WTC11 (cell line): ENCODE results near the gene SERINC4. TPM values are rescaled to one million over a fixed set of nuclear protein-coding genes. Genes with fewer than 3 reads are reported as not detected.

Source experiments
- ATAC-seq: fragments of 200-7000 bp; cut with Tn5 transposase; 2 replicates; pipeline ENCODE4 v1.10.0; 2021; ENCODE audit warnings: mild to moderate bottlenecking, moderate library complexity
- CTCF ChIA-PET: fragments of 300-600 bp; sonication (Branson Sonifier 250); formaldehyde crosslinking; loops from one replicate; lab custom pipeline; 2021; ENCODE audit warnings: antibody characterized with exemption; lab: Charles Lee
- POLR2A ChIA-PET: fragments of 350-600 bp; sonication (Branson Sonifier 250); formaldehyde crosslinking; loops from one replicate; lab custom pipeline; 2021; ENCODE audit warnings: antibody characterized with exemption; lab: Charles Lee
- DNase-seq: peaks from one replicate; pipeline ENCODE4 v3.0.0; 2021; ENCODE audit warnings: low spot score
- H3K27ac Mint-ChIP-seq: 2 replicates; pipeline ENCODE4 v1.8.0; 2021; ENCODE audit warnings: mixed read lengths
- H3K27me3 Mint-ChIP-seq: 2 replicates; pipeline ENCODE4 v1.8.0; 2021; ENCODE audit warnings: low read depth, mild to moderate bottlenecking, moderate library complexity, mixed read lengths
- H3K36me3 Mint-ChIP-seq: 2 replicates; pipeline ENCODE4 v1.8.0; 2021; ENCODE audit warnings: mixed read lengths
- H3K4me1 Mint-ChIP-seq: 2 replicates; pipeline ENCODE4 v1.8.0; 2022; ENCODE audit warnings: mixed read lengths
- H3K4me3 Mint-ChIP-seq: 2 replicates; pipeline ENCODE4 v1.8.0; 2021; ENCODE audit warnings: mild to moderate bottlenecking, moderate library complexity, mixed read lengths
- H3K9me3 Mint-ChIP-seq: 2 replicates; pipeline ENCODE4 v1.8.0; 2021; ENCODE audit warnings: mixed read lengths
- ARID4B ChIP-seq: sonication (generic); formaldehyde crosslinking; IDR thresholded peaks from 2 replicates; pipeline ENCODE4 v1.8.0; 2023; ENCODE audit warnings: missing genetic modification reagents, mild to moderate bottlenecking, borderline replicate concordance
- CDX4 ChIP-seq: fragments of 250-450 bp; sonication (Bioruptor Pico); IDR thresholded peaks from 2 replicates; pipeline ENCODE4 v1.9.0; 2021; ENCODE audit warnings: moderate library complexity, mild to moderate bottlenecking, inconsistent platforms, borderline replicate concordance
- CTCF ChIP-seq: fragments of 200-600 bp; IDR thresholded peaks from 2 replicates; pipeline ENCODE4 v1.8.0; 2022; ENCODE audit warnings: antibody characterized with exemption
- E2F1 ChIP-seq: sonication (generic); formaldehyde crosslinking; IDR thresholded peaks from 2 replicates; pipeline ENCODE4 v1.8.0; 2022; ENCODE audit warnings: mild to moderate bottlenecking, missing genetic modification reagents
- ERG ChIP-seq: fragments of 250-450 bp; sonication (Bioruptor Pico); IDR thresholded peaks from 2 replicates; pipeline ENCODE4 v1.8.0; 2021; ENCODE audit warnings: mild to moderate bottlenecking
- GRHL2 ChIP-seq: fragments of 250-450 bp; sonication (Bioruptor Pico); IDR thresholded peaks from 2 replicates; pipeline ENCODE4 v1.8.0; 2022; ENCODE audit warnings: mild to moderate bottlenecking, moderate library complexity; ENCODE audit not compliant: insufficient replicate concordance, severe bottlenecking
- HMGA2 ChIP-seq: fragments of 250-450 bp; sonication (Bioruptor Pico); IDR thresholded peaks from 2 replicates; pipeline ENCODE4 v1.4.0; 2021; ENCODE audit warnings: mild to moderate bottlenecking, moderate library complexity
- HMGXB4 ChIP-seq: sonication (generic); formaldehyde crosslinking; IDR thresholded peaks from 2 replicates; pipeline ENCODE4 v1.8.1; 2023; ENCODE audit warnings: mild to moderate bottlenecking, moderate library complexity, missing genetic modification reagents
- KAT7 ChIP-seq: sonication (generic); formaldehyde crosslinking; IDR thresholded peaks from 2 replicates; pipeline ENCODE4 v1.8.1; 2023; ENCODE audit warnings: missing genetic modification reagents, mild to moderate bottlenecking, borderline replicate concordance
- MAX ChIP-seq: sonication (generic); formaldehyde crosslinking; IDR thresholded peaks from 2 replicates; pipeline ENCODE4 v1.8.0; 2022; ENCODE audit warnings: mild to moderate bottlenecking, missing genetic modification reagents
- NFATC4 ChIP-seq: fragments of 250-450 bp; sonication (Bioruptor Pico); IDR thresholded peaks from 2 replicates; pipeline ENCODE4 v1.9.0; 2021; ENCODE audit warnings: mild to moderate bottlenecking
- NFE2L1 ChIP-seq: sonication (generic); formaldehyde crosslinking; IDR thresholded peaks from 2 replicates; pipeline ENCODE4 v1.8.1; 2023; ENCODE audit warnings: missing genetic modification reagents
- RORB ChIP-seq: fragments of 250-450 bp; sonication (Bioruptor Pico); IDR thresholded peaks from 2 replicates; pipeline ENCODE4 v1.9.0; 2021; ENCODE audit warnings: mild to moderate bottlenecking
- SMAD4 ChIP-seq: sonication (generic); formaldehyde crosslinking; IDR thresholded peaks from 2 replicates; pipeline ENCODE4 v1.8.0; 2022; ENCODE audit warnings: mild to moderate bottlenecking, missing genetic modification reagents
- SP1 ChIP-seq: sonication (generic); formaldehyde crosslinking; conservative IDR thresholded peaks from 2 replicates; pipeline ENCODE4 v1.8.1; 2022; ENCODE audit warnings: missing genetic modification reagents
- TEAD1 ChIP-seq: sonication (generic); formaldehyde crosslinking; IDR thresholded peaks from 2 replicates; pipeline ENCODE4 v1.8.0; 2022; ENCODE audit warnings: mild to moderate bottlenecking, missing genetic modification reagents
- ZNF138 ChIP-seq: sonication (generic); formaldehyde crosslinking; conservative IDR thresholded peaks from 2 replicates; pipeline ENCODE4 v1.8.1; 2022; ENCODE audit warnings: mild to moderate bottlenecking, moderate library complexity, missing genetic modification reagents
- ZNF416 ChIP-seq: fragments of 250-450 bp; sonication (Bioruptor Pico); IDR thresholded peaks from 2 replicates; pipeline ENCODE4 v1.9.0; 2021; ENCODE audit warnings: mild to moderate bottlenecking, inconsistent platforms
- ZSCAN18 ChIP-seq: fragments of 250-450 bp; sonication (Bioruptor Pico); IDR thresholded peaks from 2 replicates; pipeline ENCODE4 v2.1.2; 2022; ENCODE audit warnings: mild to moderate bottlenecking, moderate library complexity
- total RNA-seq: library from RNA; stranded (reverse); gene quantifications from 3 replicates; pipeline ENCODE4 v1.2.3, GENCODE V29; 2021

SERINC4 gene
- total RNA-seq, 1 experiment from 2014 or later = not detected

- peak within 1 kb of the TSS; percentile 74; the same call in 1 of the 2 replicates for H3K27ac Mint-ChIP-seq
- peak; percentile 68 for DNase-seq
- H3K36me3 Mint-ChIP-seq = peaks cover 18% of the 10 kb centered on the region
- ATAC-seq = peak; percentile 56
- H3K9me3 Mint-ChIP-seq = peaks cover 5% of the 10 kb centered on the region; the same call in 1 of the 2 replicates
- no peaks in the 10 kb centered on the region; the same call in 1 of the 2 replicates for H3K27me3 Mint-ChIP-seq
- peak within 1 kb of the TSS; percentile 84 for H3K4me3 Mint-ChIP-seq
- peak; percentile 26; the same call in 1 of the 2 replicates for TF ChIP-seq SP1
- no peak for TF ChIP-seq RORB (CRISPR knock-in tag)
- TF ChIP-seq NFE2L1 (CRISPR knock-in tag) = no peak
- no peak for TF ChIP-seq CDX4 (CRISPR knock-in tag)
- TF ChIP-seq KAT7 = peak; percentile 59; the same call in 1 of the 2 replicates
- TF ChIP-seq HMGA2 (CRISPR knock-in tag) = no peak
- TF ChIP-seq GRHL2 (CRISPR knock-in tag) = no peak
- TF ChIP-seq ZNF416 (CRISPR knock-in tag) = 0 out of 2 replicates have a peak, but pooled peaks have one; percentile 11
- no peak for TF ChIP-seq NFATC4 (CRISPR knock-in tag)
- TF ChIP-seq ARID4B (CRISPR knock-in tag) = peak; percentile 76; the same call in 1 of the 2 replicates
- TF ChIP-seq HMGXB4 (CRISPR knock-in tag) = 0 out of 2 replicates have a peak, but pooled peaks have one; percentile 43
- TF ChIP-seq E2F1 (CRISPR knock-in tag) = no peak
- no peak for TF ChIP-seq ZNF138 (CRISPR knock-in tag)
- ChIA-PET POLR2A (interaction anchor here (0.8 to 2.2 kb wide), 7 partner anchors 15 to 266 kb away, joined by 3 to 12 read pairs (median 6); partner anchors contain the start of genes HYPK, SERF2 and SERINC4), CTCF (interaction anchor here (0.6 to 3.9 kb wide), 18 partner anchors 9 to 838 kb away, joined by 3 to 75 read pairs (median 5); partner anchors contain the start of genes HYPK, MFAP1, SERF2 and SERINC4)
- H3K4me1 Mint-ChIP-seq = peaks cover 13% of the 10 kb centered on the region
These were observed 23.2 kb downstream of the SERINC4 start, which contains the start of gene ELL3 for GRCh38 chr15:43776718-43777266. ELL3 (minus strand) TSS chr15:43776966; CDS start chr15:43776901, 65 bp downstream.

GRCh38 chr15:43776101-43776717 is 23.8 kb downstream of the SERINC4 start:
- Mint-ChIP-seq H3K4me3 (peak overlapping the region; percentile 84), H3K9me3 (peaks cover 5% of the 10 kb centered on the region; the same call in 1 of the 2 replicates), H3K27me3 (no peaks in the 10 kb centered on the region; the same call in 1 of the 2 replicates), H3K36me3 (peaks cover 23% of the 10 kb centered on the region), H3K4me1 (peaks cover 13% of the 10 kb centered on the region), H3K27ac (no peak overlapping the region)
- ATAC-seq (peak; percentile 32), DNase-seq (peak; percentile 58)
- POLR2A ChIA-PET = interaction anchor here (0.8 to 2.2 kb wide), 7 partner anchors 15 to 266 kb away, joined by 3 to 12 read pairs (median 6); partner anchors contain the start of genes HYPK, SERF2 and SERINC4
- CTCF ChIA-PET = interaction anchor here (0.6 to 3.9 kb wide), 16 partner anchors 10 to 405 kb away, joined by 3 to 75 read pairs (median 5); partner anchors contain the start of genes HYPK, MFAP1, SERF2 and SERINC4
- TF ChIP-seq TEAD1 (CRISPR knock-in tag) = peak; percentile 0; the same call in 1 of the 2 replicates
- peak; percentile 38; the same call in 1 of the 2 replicates for TF ChIP-seq ERG
- no peak for TF ChIP-seq NFATC4 (CRISPR knock-in tag)
- no peak for TF ChIP-seq SMAD4
- TF ChIP-seq CTCF = no peak; the same call in 1 of the 2 replicates
- TF ChIP-seq MAX (CRISPR knock-in tag) = peak; percentile 15
- TF ChIP-seq ZSCAN18 (CRISPR knock-in tag) = no peak
